ENCODE results near the gene LTB.

Gene LTB

DNA sequence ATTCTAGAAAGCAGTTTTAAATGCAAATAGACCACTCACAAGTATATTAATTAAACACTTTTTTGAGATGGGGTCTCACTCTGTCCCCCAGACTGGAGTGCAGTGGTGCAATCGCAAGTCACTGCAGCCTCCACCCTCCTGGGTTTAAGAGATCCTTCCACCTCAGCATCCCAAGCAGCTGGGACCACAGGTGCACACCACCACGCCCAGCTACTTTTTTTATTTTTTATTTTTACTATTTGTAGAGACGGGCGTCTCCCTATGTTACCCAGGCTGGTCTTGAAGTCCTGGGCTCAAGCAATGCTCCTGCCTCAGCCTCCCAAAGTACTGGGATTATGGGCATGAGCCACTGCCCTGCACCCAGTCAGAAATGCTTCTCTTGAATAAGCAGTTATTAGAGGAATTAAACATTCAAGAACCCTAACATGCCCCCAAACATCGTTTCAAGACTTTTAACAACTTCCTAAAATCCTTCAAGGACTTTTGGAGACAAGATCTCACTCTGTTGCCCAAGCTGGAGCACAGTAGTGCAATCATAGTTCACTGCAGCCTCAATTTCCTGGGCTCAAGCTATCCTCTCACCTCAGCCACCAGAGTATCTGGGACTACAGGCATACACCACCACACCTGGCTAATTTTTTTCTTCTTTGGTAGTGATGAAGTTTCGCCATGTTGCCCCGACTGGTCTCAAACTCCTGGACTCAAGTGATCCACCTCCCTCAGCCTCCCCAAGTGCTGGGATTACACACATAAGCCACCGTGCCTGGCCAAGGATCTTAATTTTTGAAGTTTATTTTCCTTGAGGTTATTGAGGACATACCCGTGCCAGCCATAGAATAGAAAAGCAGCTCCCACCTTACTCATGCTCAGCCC is 50.2 kb downstream of the LTB start:
- H3K4me3 ChIP-seq (ENCODE audit: low read length) = no peak overlapping the region
- H3K9me3 ChIP-seq (ENCODE audit: low read length) = no peaks in the 10 kb centered on the region
- no peaks in the 10 kb centered on the region for H3K27me3 ChIP-seq (ENCODE audit: insufficient read depth, low read length)
- H2AFZ ChIP-seq (ENCODE audit: low read depth, low read length) = no peak overlapping the region
- H3K36me3 ChIP-seq (ENCODE audit: insufficient read depth, low read length) = peaks cover 70% of the 10 kb centered on the region
- no peaks in the 10 kb centered on the region for H3K4me1 ChIP-seq (ENCODE audit: insufficient read depth, low read length)

- no peaks in the 10 kb centered on the region for H3K9me3 ChIP-seq (ENCODE audit: low read length)
- H3K27me3 ChIP-seq (ENCODE audit: insufficient read depth, low read length) = no peaks in the 10 kb centered on the region
- peaks cover 63% of the 10 kb centered on the region for H3K36me3 ChIP-seq (ENCODE audit: insufficient read depth, low read length)
- no peaks in the 10 kb centered on the region for H3K4me1 ChIP-seq (ENCODE audit: insufficient read depth, low read length)
- no peak overlapping the region for H2AFZ ChIP-seq (ENCODE audit: low read depth, low read length)
- H3K4me3 ChIP-seq (ENCODE audit: low read length) = no peak overlapping the region
These were observed 51.1 kb downstream of the LTB start for GRCh38 chr6:31531162-31531561.

DNA sequence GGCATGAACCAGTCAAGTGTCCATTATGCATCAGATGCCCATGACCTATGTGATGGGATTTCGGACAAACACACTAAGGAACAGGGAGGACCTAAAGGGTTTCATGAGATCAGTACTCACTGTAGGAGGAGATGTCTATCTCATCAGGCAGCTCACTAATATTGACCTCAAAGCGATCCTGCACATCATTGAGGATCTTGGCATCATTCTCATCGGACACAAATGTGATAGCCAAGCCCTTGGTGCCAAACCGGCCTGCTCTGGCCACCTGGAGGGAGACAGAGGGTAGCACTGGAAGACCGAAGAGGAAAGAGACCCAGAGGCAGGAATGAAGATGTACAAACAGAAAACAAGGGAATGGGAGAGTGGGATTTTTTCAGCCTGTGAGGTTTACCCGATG is 51.6 kb downstream of the LTB start:
- Histone ChIP-seq H3K4me1 (ENCODE audit: insufficient read depth, low read length) (no peaks in the 10 kb centered on the region), H3K4me3 (ENCODE audit: low read length) (no peak overlapping the region)

More for the DNA sequence above, 51.6 kb downstream of the LTB start:
- Histone ChIP-seq H2AFZ (ENCODE audit: low read depth, low read length) (no peak overlapping the region), H3K36me3 (ENCODE audit: insufficient read depth, low read length) (peaks cover 57% of the 10 kb centered on the region), H3K9me3 (ENCODE audit: low read length) (no peaks in the 10 kb centered on the region), H3K27me3 (ENCODE audit: insufficient read depth, low read length) (no peaks in the 10 kb centered on the region)
